GM19324 (cell line): ENCODE measurements around the gene RIPOR2.

Experiments
- ATAC-seq: cut with Tn5 transposase; IDR thresholded peaks from one replicate; pipeline ENCODE4 v1.9.1; 2021; ENCODE audit warnings: mild to moderate bottlenecking, moderate library complexity; ENCODE audit not compliant: unreplicated experiment, low FRiP score

The RIPOR2 gene

GRCh38 chr6:24855395-24856245 lies 80.1 kb downstream of the RIPOR2 start:
- no peak for ATAC-seq

DNA sequence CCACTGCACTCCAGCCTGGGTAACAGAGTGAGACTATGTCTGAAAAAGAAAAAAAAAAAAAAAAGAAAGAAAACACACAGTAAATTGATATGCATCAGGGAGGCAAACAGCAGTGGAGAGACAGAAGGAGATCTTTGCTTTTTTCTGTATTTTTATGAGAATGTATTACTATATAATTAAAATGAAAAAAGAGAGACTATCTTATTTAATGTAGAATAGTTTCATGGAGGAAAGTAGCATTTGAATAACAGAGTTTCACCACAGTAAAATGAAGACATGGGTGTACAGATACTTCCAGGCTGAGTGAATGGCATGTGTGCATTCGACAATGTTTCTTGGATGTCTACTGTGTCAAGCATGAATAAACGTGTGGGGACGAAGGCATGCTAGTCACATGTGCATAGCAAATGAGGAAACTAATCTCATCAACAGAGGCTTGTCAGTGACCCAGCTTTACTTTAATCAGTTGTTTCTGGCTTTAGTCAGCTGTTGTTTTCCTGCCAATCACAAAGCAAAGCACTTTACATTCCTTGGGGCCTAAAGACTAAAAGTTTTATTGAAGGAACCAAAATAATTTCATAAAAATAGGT lies 81.6 kb downstream of the RIPOR2 start:
- no peak for ATAC-seq

DNA sequence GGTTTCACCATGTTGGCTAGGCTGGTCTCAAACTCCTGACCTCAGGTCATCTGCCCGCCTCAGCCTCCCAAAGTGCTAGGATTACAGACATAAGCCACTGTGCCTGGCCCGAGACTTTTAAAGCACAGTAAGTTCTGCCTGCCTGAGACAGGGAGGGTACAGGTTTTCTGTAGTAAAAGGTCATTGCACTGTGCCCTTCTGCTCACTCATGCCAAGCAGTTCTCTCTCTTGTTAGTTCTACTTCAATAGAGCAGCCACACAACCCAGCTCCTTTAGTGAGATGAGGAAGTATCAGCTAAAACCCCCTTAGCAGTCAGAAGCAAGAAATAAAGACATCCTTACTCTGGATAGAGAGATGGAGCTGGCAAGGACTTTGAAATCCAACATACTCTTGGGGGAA lies 84.7 kb downstream of the RIPOR2 start:
- no peak for ATAC-seq

GRCh38 chr6:24849713-24850112 lies 86.0 kb downstream of the RIPOR2 start:
- no peak for ATAC-seq

GRCh38 chr6:24848461-24848860 lies 87.3 kb downstream of the RIPOR2 start:
- ATAC-seq: no peak

- no peak for ATAC-seq
These were observed 88.4 kb downstream of the RIPOR2 start for GRCh38 chr6:24847402-24847801.

DNA sequence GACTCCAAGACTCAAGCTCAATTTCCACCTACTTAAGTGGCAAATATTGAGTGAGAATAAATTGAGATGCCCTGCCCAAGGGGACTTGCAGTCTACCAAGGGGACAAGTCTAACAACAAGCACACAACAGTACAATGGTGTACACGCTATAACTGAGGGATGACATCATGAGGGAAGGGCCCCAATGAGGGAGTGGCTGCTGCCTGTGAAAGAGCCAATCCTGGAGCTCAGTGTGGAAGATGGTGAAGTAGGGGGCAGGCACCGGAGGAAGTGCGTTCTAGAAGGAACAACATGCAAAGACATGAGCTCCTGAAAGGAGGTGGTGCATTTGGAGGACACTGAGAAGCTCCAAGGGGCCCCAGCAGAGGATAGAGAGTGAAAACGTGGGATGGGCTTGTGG lies 90.2 kb downstream of the RIPOR2 start:
- no peak for ATAC-seq

DNA sequence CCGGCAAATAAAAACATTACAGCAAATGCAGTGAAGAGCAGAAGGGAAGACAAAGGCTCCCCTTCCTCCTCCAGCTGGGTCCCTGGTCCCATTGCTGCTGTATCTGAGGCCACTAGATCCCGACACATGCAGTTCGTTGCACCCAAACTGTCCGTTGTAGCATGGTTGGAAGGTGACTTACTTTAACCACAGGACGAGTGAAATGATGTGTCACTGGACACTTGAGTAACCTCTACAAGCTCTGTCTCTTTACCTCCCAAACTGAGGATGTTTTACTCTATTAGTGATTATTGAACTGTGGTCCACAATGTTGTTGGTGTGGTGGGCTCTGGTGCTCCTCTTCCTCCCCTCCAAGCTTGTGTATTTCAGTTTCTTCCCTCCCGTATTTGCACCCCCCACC lies 90.9 kb downstream of the RIPOR2 start:
- no peak for ATAC-seq

- no peak for ATAC-seq
These were observed 91.7 kb downstream of the RIPOR2 start for GRCh38 chr6:24844061-24844460.

DNA sequence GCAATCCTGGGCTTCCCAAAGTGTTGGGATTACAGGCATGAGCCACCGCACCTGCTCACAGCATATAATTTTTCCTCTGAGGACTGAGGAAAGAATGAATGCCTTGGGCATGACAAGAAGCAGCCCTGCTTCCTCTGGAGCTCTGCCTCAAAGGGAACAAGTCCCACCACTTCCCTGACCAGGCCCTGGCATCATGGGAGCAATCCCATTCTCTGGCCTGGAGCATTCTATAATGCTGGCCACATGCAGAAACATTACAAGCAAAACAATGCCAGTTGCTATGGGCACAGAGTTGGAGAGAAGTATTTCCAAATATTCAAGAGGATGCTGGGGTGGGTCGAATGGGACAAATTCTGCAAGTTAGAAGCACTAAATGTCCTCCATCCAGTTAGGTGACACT lies 95.6 kb downstream of the RIPOR2 start:
- ATAC-seq: no peak

DNA sequence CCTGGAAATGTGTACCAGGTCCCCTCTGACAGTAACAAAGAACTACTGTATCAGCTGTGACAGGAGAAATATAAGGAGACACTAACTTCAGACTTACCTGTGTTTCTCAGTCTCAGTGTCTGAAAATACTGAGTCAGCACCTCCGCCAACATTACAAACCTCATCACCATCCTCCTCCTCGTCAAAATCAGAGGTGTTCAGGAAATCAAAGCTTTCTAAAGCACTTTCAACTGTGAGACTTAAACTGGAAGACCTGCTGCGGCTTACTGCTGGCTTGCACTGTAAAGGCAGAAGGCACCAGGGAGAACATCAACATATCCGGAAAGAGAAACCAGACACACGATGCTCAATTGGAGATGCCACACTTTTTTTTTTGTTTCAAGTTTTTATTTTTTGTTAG lies 96.8 kb downstream of the RIPOR2 start:
- ATAC-seq: no peak

DNA sequence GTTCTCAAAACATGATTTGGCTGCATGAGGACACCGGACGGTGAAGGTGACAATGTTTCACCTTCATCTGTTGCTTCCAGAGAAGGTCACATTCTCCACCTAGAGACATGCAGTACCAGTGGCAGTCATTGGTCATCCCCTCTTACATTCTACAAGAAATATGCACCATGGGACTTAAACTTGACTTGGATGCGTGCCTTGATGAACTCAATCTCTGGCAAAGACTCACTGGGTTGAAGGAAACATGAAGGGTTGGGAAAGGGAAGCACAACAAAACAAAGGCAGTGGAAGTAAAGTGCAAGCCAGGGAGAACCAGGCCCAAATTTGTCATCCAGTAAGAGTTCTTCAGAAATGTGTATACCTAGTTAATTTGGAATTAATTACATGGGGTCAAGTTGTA lies 97.7 kb downstream of the RIPOR2 start:
- no peak for ATAC-seq

DNA sequence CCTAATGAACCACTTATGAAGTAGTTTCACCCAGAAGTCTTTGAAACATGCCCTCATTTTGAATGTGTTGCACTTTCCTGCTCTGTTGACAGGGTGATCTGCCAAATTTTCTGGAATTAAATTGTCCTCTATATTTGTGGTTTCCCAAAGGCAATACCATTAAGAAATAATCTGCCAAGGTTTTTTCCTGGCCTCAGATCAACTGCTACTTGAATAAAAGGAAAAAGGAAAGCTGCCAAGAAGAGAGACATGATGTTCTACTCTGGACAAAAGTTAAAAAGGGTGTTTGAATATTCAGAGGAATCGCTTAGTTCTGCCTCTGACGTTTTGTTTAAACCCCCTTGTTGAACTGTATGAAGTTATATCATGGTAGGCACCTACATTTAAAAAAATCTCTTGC lies 99.7 kb downstream of the RIPOR2 start:
- no peak for ATAC-seq

- no peak for ATAC-seq
These were observed 101.9 kb downstream of the RIPOR2 start for GRCh38 chr6:24833711-24834386.

- no peak for ATAC-seq
These were observed 103.0 kb downstream of the RIPOR2 start for GRCh38 chr6:24832794-24833193.

- no peak for ATAC-seq
These were observed 103.7 kb downstream of the RIPOR2 start for GRCh38 chr6:24831771-24832716.

GRCh38 chr6:24829657-24830056 lies 106.1 kb downstream of the RIPOR2 start:
- no peak for ATAC-seq

- no peak for ATAC-seq
These were observed 107.8 kb downstream of the RIPOR2 start for GRCh38 chr6:24827970-24828369.

GRCh38 chr6:24827162-24827561 lies 108.6 kb downstream of the RIPOR2 start:
- ATAC-seq: no peak

GRCh38 chr6:24825130-24825630 lies 110.6 kb downstream of the RIPOR2 start:
- ATAC-seq: no peak
